GM19468 (cell line): Measurements from ENCODE around the gene PNLIP.

Source experiments
- ATAC-seq: cut with Tn5 transposase; IDR thresholded peaks from one replicate; pipeline ENCODE4 v1.9.1; 2021; ENCODE audit warnings: mild to moderate bottlenecking, moderate library complexity, moderate number of reproducible peaks; ENCODE audit not compliant: unreplicated experiment; ENCODE audit errors: extremely low read depth

PNLIP gene

DNA sequence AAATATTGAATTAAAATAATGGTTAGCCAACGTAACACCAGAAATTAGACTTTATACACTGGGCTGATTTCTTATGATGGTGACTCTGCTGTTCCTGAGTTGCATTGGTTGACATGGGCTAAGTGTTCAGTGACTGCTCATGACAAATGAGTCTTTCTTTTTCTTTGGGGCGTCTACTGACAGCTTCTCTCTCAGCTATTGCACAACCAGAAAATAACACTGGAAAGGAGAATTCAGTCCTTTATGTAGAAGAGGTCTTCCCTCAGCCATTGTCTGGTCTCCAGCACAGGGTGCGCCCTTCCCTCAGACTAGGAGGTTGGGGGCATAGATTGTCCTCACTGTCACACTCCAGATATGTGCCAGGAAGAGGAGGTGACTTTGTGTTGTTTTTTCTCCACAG is 21.6 kb downstream of the PNLIP start:
- ATAC-seq: no peak

DNA sequence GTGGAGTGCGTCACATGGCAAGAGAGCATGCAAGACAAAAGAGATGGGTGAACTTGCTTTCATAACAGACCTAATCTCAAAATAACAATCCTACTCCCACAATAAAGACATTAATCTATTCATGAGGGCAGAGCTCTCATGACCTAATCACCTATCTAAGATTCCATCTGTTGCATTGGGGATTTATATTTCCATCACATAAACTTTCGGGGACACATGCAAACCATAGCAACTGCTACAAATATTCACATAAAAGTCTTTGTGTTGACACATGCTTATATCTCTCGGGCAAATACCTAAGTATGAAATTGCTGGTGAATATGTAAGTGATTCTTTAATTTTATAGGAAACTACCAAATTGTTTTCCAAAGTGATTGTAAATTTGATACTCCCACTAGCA is 29.1 kb downstream of the PNLIP start:
- ATAC-seq: no peak

DNA sequence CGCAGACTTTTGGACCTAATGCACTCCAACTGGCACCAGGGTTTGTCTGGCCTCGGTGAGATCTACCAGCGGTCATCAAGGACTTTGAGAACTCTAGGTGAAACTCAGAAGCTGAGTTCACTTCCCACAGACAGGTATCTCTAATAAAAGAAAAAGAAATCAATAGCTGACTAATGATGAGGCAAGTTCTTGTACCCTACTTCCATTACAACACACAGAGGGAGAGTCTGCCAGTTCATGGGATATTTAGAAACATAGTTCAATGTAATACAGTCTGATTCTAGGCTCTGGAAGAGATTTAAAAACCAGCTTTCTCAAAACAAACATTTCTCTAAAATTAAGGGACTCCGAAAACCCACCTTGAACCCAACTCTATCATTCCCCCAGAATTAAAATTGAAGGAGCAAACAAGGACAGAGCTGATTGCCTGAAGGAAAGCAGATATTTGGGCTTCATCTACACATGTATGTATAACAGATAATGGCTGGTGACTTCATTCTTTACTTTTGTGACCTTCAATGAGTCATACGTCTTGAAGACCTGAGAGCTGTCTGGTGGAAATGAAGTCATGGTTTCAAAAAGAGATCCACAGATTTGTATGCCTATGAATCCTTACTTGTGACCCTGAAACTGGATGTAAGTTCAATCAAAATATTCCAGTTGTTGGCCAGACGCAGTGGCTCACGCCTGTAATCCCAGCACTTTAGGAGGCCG is 42.3 kb downstream of the PNLIP start:
- ATAC-seq: no peak

DNA sequence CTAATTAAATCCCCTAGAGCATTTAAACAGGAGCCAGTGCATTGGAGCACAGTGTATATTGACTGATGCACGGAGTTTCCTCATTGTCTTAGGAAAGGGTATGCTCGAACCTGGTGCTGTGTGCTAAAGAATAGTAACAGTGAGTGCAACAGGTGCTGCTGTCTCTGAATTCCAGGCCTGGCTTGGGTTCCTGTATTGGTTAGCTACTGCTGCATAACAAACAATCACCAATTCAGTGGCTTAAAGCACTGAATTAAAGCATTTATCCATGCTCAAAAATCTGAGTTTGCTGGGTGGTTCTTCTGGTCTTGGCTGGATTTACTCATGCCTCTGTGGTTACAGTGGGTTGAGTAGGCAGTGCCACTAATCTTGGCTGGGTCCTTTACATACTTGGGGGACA is 43.3 kb downstream of the PNLIP start:
- ATAC-seq: no peak

DNA sequence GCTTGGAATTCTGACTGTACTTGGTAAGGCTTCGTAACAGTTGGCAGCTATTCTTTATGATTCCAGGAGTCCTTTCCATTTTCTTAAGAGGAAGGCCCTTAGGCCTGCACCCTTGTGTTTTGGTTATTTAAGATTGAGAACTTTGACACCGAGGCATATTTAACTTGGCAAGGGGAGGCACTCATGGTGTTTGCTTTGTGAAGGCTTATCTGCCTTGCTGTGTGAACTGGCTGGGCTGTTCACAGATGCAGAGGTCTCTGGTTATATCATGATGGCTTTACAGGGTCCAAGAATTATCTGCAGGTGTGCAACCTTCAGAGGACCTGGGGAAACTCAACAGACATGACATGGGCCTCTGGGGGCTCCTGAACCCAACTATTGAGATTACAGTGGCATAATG is 44.2 kb downstream of the PNLIP start:
- no peak for ATAC-seq

DNA sequence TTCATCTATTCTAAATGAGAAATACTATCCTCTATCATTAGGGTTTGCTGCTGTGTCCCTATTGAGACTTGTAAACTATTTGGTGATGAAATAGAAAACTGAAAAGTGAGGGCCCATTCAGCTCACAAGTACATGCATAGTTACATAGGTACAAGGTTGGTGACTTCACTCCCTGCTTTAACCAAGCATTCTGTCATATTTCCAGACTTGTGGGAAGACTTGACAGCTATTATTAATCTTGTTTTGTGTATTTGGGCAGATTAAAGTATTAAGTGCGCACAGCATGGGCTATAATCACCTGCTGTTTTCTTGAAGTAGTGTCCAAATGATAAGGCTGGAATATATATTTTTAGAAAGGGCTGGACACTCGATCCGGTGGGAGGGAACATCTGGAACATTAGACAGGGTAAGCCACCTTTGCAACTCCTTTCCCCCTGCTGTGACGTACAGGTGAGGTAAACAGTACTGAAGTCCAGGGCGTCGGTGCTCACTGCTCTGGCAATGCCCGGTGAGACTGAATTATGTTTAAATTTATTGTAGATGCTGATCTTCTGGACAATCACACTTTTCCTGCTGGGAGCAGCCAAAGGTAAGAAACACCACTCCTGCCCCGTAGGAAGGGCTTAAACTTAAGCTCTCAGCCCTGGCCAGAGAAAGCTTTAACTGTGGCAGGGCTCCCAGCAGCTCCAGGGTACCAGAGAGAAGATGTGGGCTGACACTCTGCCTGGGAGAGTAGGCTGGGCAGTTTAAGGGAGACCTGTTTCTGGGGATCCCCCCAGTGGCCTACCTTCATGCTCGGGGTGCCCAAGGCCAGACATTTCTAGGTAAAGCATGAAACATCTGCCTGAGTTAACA is 45.1 kb downstream of the PNLIP start, which contains the start of gene PNLIPRP1:
TSS of gene PNLIPRP1 (plus strand) at position 370 of the 855 bp plus-strand sequence. CDS start at position 541, 171 bp downstream.
- no peak for ATAC-seq

DNA sequence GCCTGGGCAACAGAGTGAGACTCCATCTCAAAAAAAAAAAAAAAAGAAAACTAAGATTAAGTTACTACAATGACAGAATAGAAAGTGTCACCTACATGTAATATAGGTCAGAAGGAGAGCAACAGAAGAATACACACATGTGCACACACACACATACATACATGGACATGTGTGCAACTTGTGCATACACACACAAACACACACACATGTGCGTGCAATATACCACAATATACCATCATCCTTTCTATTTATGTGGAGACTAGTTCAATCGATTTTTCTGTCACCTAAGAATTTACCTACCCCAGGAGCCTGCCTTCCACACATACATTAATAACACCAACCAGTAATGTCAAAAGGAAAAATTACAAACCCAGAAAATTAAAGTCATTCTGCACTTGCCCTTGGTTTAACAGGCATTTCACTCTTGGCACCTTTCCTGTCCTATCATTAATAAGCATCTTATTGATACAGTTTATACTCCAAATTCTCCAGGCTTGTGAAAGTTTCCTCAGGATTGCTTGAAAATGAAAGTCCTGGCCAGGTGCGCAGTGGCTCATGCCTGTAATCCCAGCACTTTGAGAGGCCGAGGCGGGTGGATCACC is 47.5 kb downstream of the PNLIP start:
- no peak for ATAC-seq

DNA sequence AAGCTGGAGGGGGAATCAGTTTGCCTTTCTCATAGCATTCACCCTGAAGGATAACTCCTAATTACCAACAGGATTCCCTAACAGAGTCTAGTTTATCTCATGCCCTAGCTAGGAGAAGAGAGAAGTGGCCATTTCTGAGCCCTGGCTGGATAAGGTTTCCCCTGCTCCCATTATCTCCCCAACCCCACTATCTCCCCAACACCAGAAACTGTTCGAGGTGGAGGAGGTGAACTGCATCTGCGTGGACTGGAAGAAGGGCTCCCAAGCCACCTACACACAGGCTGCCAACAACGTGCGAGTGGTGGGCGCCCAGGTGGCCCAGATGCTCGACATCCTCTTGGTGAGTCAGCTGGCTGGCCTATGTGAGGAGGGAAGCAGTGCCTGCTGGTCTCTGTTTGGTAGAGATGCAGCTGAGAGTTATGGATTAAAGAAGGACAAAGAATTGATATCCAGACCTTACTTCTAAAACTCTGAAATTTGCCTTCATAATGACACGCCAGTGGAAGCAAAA is 48.8 kb downstream of the PNLIP start:
- ATAC-seq: no peak

DNA sequence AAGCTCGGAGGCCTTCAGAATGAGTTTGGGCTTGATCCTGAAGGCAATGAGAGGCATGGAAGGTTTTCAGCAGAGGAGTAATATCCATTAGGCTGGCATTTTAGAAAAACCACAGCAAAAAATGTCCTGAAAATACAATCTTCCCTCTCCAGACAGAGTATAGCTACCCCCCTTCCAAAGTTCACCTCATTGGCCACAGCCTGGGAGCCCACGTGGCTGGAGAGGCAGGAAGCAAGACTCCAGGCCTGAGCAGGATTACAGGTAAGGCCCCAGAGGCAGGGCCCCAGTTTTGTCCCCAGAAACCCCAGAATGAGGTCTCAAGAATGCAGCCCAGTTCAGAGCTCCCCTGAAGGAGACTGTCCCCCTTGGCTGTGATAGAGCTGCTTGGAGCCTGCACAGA is 50.3 kb downstream of the PNLIP start:
- ATAC-seq: no peak

DNA sequence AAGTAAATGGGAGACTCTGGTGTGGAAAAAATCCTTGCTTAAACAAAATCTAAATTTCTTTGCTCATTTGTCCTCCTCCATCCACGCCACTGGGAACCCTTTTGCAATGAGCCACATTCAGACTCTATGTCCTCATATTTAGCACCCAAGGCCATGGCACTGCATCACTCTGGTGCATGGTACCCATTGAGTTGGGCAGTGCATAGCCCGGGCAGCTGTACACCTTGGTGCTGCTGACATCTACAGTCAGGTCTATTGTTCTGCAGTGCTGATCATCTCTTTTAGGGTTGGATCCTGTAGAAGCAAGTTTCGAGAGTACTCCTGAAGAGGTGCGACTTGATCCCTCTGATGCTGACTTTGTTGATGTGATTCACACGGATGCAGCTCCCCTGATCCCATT is 51.8 kb downstream of the PNLIP start:
- no peak for ATAC-seq

DNA sequence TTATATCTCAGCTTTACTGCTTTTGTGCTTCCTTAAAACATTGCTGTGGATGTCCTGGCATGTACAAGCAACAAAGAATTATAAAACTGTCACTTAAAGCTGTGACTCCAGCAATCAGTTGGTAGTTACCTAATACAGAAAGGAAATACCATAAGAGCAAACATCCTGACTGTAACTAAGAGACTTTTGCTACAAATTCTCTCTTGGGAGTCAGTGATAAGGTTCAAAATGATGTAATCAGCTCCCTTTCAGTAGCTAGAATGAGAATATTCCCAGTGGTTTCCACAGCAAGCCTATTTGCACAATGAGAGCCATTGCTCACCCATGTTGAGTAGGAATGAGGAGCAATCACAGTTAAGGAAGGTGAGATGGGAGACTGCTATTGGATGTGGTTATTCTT is 52.6 kb downstream of the PNLIP start:
- ATAC-seq: no peak

DNA sequence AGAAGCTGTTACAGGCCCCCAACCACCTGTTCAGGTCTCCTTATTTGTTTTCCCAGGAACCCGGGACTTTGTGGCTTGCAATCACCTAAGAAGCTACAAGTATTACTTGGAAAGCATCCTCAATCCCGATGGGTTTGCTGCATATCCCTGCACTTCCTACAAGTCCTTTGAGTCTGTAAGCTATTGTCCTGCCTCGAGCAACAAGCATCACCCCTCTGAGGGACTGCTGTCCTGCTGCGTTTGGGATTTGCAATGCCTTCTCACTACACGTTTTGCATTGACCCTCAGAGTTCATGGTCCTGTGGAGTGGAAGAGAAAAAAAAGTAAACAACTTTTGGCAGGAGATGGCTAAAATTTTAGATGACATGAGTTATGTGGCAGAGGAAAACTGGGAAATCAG is 54.3 kb downstream of the PNLIP start:
- ATAC-seq: no peak

DNA sequence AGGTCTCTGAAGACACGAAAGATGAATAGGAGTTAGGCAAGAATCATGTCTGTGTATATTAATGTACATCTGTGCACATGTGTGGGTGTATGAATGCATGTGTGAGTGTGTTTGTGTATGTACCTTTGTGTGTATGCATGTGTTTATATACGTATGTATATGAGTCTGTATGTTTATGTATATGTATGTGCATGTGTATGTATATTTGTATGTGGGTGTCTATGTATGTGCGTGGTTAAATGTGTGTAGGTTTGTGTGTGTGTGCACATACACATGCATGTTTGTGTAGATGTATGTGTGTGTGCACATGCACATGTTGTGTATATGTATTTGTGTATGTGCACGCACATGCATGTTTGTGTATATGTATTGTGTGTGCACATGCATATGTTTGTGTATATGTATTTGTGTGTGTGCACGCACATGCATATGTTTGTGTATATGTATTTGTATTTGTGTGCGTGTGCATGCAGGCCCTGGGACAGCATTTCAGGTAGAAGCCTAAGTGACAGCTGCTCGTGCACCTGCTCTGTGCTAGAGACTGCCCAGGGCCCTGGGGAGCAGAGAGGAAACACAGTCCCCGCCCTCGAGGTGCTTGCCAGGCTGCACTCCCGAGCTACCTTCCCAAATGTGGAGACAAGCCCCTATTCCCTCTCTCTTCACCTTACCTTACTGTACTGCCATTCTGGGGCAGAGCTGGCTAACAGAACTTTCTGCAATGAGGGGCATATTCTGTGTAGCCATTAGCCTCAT is 57.1 kb downstream of the PNLIP start:
- ATAC-seq: no peak

DNA sequence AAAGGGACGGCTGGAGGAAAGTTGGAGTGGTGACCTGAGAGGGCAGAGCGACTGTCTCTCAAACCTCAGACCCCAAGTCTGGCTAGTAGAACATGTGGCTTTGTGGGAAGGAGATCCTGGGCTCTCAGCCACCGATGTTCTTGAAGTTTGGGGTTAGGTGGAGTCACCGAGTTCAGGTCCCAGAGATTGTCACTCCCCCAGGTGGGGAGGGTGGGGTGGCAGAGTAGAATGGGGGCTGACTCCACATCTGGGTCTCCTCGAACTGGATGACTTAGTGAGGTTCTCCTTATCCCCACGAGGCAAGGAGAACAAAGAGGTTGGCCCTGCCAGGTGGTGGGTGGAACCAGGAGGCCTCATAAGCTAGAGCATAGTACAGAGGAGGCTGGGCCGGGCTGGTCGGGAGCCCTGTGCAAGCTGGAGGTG is 60.3 kb downstream of the PNLIP start:
- no peak for ATAC-seq

DNA sequence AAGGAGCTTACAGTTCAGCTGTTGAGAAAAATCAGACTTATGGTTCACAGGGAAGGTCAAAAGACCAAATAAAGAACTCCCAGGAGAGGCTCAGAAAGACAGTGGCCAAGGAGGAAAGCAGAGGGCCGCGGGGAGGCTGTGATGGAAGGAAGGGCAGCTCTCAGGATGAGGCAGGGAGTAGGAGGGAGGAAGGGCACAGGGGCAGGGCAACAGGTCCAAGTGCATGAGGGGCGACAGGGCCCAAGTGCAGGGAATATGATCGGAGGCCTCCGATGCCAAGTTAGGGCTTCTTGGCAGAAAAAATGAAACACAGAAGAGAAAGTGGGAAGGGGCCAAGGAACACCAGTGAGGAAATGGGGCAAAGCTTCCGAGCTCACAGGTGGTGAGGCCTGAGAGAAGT is 61.6 kb downstream of the PNLIP start:
- ATAC-seq: no peak

DNA sequence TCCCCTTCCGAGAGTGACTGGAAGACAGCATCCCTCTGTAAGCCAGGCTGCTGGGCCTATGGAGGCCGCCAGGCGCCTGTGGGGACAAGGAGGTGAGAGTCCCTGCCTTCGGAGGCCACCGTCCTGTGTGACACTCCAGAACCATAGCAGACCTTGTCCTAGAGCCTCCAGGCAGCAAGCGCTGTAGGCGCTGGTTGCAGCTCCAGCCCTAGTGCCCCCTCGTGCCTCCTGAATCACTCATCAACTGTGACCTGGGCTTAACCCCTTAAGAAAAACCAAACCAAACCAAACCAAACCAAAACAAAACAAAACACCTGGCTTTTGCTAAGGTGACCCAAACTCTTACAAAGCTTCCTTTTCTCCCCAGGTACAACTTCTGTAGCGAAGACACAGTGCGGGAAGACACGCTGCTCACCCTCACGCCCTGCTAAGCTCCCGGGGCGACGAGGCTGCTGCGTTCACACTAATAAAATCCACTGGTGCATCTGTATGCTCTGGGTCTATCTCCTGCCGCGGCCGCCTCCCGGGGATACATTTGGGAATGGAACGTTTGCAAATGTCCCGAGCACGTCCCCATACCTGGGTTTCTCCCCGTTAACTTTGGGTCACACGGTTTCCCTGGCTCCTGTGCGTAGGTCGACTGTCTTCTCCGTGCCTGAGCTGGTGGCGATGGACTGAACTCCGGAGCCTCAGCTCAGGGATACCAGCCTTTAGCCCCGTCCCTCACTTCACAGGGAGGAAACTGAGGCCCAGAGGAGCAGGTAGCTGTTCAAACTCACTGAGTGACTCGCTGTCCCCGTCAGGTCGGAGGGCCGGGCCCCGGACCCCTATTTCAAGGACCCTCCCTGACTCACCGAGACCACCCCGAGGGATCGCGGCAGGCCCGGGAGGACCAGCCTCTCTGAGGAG is 63.2 kb downstream of the PNLIP start:
- no peak for ATAC-seq

DNA sequence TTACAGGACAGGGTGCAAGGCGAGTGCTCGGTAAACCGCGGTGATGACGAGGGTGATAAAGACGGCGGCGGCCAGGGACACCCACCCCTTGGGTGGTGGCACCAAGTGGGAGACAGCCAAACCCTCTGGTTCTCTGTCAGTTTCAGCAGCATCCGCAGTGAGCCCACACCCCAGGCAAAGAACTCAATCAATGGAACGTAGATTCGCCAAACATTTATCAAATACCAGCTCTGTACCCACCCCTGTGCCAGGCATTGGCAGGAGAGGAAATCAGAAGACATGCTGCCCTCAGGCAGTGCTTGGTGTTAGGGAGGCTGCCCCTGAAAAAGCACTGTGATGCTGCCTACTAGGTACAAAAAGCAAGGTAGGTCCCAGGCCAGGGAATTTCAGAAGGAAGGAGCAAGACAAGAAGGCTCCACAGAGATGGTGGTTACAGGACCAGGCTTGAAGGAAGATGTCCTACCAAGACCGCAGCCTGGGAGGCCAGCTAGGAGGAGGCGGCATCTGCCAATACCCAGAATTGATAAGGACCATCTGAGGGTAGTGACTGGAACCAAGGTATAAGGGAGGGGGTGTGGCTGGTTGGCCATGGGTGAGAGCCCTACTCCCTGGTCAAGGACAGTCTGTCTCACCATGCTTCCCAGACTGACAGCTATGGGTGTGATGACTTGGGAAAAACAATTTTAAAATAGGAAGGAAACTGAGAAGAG is 64.9 kb downstream of the PNLIP start:
- no peak for ATAC-seq

DNA sequence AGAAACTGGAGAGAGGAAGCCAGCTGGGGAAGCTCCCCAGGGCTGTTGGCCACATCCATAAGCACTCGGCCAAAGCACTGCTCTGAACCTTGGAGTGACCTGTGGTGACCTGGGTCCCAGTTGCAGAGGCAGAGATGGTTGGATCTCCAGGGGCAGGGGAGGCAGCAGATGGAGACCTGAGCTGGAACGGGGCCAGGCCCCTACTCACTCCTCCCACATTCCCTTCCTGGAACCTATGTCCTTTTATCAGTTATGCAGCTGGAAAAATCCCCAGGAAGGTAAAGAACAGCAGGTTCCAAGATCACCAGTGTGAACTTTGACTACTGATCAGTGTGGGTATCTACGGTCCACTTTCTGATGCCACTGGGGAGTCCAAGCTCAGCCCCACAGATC is 65.4 kb downstream of the PNLIP start:
- no peak for ATAC-seq
